HG02798 (cell line): ENCODE data around the gene LRSAM1.
"Not testable (repeated sequence)": the region's sequence is repeated elsewhere in the genome, so short reads cannot be mapped to it uniquely, and the experiment has no call there.

Experiments used
- ATAC-seq: cut with Tn5 transposase; IDR thresholded peaks from one replicate; pipeline ENCODE4 v1.9.1; 2021; ENCODE audit warnings: mild to moderate bottlenecking; ENCODE audit not compliant: unreplicated experiment, poor library complexity

The LRSAM1 gene

DNA sequence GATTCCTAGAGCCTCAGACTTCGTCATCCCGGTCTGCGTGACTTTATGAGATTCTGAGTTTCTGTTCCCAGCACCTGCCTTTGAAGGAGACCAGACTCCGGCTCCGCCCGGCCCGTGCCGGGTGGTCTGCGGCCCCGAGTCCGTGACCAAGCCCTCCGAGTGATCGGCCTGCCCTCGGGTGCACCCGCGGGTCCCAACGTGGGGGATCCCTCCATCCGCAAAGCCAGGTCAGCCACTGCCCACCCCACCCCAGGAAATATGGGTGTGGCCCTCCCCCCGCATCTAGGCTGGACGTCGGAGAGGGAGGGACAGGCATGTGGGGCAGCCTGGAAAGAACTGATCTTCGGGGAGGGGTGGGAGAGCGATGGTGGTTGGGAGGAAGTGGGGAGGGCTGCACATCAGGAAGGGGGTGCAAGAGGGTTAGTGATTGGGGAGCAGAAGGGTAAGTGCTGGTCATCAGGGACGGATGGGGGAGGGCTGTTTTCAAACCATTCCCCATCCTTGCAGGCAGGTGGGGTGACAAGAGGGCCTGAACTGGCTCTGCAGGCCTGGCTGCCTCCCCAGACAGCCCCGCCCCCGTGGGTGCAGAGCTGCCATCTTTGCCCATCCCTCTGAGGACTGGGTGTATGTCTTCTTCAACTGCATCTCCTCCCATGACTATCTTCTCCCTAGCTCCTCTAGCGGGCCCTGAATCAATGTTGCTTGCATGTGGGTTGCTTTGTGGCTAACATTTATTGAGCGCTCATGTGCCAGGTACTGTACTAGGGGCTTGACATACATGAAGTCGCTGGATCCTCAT is 747 bp downstream of the LRSAM1 start:
- peak; percentile 2 for ATAC-seq

DNA sequence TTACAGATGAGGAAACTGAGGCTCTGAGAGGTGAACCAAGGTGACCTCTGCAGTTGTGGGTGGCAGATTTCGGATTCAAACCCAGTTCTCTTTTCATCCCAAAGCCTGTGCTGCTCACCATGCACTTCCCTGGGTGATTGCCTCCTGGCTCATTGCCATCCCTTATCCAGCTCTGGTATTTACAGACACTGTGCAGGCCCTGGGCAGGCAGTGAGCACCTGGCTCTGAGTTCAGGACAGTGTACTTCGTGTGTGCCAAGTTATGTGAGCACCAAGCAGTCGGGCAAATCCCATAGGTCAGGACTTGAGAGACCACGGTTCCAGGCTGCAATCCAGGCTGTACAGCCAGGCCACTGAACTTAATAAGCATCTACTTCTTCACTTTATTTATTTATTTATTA is 1.4 kb downstream of the LRSAM1 start:
- no peak for ATAC-seq

DNA sequence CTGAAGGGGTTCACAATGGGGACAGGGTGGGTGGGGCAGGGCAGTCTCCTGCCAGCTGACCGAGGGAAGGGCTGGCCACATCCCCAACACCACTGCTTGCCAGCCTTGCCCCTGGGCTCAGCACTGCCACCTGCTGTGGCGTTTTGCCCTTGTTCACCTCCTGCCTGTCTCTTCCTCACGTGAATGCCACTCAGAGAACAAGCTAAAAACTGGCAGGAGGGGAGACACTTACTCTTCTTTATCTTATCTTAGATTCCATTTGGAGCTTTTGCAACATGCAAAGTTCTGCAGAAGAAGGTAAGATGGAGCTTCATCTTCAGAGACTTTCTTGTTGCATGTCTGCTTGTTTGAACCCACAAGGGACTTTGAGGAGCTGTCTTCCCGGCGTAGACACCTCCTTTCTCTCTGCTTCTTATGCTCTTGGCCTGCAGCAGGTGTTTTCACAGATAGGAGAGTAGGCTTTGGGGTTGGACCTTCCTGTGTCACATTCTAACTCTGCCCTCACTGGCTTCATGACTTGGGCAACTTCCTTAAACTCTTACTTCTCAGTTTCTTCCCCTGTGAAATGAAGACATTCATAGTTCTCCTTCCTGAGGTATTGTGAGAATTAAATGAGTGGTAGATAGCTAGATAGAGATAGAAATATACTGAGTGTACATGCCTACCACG is 4.1 kb downstream of the LRSAM1 start:
- no peak for ATAC-seq

DNA sequence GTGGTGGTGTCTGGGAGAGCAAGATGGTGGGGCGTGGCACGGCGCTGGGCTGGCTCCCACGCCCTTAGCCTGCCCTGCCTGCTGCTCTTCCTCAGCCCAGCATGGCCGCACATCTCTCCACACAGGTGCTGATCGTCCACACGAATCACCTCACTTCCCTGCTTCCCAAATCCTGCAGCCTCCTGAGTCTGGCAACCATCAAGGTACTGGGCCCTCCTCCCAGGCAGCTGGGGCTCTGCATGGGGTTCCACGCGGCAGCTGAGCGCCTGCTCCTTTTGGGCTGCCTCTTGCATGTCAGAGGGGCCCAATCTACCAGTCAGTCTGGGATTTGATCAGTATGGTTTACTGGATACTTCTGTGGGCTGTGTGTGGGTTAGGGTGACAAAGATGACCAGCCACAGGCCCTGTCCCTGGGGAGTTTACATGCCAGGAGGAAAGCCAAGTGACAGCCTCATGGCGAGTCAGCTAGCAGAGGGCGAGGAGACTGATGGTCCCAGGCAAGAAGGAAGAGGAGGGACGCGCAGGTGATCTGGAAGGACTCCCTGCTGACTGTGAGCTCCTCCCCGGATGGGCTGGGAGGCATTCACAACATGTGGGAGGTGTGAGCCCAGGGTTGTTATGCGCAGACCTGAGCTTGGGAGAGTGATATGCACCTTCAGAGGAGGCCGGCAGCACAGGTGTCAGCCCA is 6.0 kb downstream of the LRSAM1 start:
- ATAC-seq = no peak

DNA sequence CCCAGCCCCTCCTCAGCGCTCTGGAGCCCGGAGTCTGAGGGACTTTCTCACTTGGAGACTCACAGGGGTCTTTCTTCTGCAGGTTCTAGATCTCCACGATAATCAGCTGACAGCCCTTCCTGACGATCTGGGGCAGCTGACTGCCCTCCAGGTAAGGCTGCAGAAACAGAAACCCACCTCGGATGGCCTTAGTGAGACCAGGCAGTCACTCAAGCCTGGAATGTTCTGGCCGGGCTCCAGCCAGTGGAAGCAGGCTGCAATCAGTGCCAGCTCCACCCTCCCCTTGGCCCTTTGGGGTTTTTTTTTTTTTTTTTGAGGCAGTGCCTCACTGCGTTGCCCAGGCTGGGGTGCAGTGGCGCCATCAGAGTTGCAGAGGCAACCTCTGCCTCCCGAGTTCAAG is 7.6 kb downstream of the LRSAM1 start:
- no peak for ATAC-seq

DNA sequence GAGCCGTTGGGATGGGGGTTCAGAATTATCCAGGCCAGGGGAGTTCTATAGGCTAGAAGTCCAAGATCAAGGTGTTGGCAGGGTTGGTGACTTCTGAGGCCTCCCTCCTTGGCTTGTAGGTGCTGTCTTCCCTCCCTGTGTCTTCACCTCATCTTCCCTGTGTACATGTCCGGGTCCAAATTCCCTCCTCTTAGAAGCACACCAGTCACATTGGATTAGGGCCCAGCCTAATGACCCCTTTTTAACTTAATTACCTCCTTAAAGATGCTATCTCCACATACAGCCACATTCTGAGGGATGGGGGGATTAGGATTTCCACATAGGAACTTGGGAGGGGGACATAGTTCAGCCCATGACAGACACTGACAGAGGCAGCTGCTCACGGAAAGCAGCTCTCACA is 12.1 kb downstream of the LRSAM1 start:
- ATAC-seq = no peak

DNA sequence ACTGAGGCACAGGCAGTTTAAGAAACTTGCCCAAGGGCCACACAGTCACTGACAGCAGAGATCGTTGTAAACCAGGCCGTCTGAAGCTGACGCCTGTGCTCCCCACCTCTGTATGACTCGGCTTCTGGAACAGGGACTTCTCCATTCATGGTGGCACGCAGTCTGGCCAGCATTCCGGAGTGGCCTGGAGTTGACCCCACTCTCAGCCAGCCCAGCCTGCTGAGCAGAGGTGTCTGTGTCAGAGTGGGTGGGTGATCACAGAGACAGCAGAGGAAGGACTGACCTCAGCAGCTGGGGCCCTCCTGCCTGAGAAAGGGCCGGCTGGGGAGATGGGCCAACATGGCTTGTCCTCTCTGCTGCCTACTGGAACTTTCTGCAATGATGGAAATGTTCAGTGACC is 12.6 kb downstream of the LRSAM1 start:
- no peak for ATAC-seq

DNA sequence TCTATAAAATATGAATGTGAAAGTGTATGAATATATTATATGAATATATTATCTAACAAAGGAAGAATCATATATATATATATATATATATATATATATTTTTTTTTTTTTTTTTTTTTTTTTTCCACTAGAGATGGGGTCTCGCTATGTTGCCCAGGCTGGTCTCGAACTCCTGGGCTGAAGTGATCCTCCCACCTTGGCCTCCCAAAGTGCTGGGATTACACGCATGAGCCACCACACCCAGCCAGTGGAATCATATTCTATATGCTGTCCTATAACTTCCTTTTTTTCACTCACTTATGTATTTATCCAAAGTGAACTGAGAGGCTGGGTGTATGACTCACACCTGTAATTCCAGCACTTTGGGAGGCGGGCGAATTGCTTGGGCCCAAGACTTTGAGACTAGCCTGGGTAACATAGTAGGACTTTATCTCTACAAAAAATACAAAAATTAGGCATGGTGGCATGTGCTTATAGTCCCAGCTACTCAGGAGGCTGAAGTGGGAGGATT is 15.2 kb downstream of the LRSAM1 start:
- not testable (repeated sequence) for ATAC-seq

DNA sequence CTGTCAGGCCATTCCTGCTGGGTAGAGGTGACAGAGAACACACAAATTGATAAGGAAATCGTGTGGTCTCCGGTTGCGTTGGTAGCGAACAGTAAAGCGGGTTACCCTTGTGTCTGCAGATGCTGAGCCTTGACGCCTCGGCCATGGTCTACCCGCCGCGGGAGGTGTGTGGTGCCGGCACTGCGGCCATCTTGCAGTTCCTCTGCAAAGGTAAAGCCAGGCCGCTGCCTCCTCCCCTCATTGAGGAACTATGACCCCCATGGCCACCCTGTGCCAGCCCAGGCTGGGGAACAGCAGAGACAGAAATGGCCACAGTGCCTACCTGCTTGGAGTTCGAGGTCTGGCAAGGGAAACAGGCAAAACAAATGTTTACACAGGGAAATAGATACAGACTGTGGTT is 16.3 kb downstream of the LRSAM1 start:
- ATAC-seq = no peak

DNA sequence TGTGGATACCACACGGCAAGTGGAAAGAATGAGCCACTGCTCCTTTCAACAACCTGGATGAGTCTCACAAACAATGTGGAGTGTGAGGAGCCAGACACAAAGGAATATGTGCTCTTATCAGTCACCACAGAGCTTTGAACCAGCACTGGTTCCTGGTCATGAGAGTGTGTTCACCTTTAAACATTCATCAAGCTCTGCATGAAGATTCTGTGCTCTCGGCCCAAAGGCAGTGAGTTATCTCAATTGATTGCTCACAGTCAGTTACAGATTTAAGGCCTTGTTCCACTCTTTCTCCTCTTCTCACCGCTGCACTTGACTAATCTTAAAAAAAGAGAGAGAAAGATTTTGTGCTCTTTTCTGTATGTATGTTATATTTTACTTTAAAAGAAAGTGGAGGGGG is 19.4 kb downstream of the LRSAM1 start:
- ATAC-seq = no peak

DNA sequence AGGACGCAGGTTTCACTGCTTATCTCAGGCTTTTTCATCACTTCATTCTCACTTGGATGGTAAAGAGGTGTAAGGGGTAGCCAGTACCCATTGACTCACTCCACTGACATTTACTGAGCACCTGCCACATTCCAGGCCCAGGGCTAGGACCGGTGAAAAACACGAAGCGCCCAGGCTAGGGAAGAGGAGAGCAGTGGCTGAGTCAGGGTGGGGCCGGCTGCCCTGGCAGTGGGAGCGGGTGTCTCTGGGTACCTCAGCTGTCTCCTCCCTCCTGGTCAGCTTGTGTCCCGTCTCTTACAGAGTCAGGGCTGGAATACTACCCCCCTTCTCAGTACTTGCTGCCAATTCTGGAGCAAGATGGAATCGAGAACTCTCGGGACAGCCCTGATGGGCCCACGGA is 22.2 kb downstream of the LRSAM1 start:
- ATAC-seq = no peak

DNA sequence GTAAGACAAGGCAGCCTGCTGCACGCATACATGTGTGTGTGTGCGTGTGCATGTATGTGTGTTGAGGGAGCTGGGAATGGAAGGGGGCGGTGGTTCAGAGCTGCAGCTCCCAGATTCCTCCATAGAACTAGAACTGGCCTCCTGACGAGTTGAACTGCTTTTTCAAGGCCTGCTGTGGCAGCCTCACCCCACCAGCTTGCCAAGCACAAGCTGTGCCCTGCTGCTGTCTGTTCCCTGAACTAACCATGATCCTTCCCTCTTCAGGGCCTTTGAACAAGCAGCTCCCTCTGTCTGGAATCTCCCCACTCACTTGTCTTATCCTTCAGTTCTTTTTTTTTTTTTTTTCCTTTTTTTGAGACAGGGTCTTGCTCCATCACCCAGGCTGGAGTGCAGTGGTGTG is 22.6 kb downstream of the LRSAM1 start:
- no peak for ATAC-seq

DNA sequence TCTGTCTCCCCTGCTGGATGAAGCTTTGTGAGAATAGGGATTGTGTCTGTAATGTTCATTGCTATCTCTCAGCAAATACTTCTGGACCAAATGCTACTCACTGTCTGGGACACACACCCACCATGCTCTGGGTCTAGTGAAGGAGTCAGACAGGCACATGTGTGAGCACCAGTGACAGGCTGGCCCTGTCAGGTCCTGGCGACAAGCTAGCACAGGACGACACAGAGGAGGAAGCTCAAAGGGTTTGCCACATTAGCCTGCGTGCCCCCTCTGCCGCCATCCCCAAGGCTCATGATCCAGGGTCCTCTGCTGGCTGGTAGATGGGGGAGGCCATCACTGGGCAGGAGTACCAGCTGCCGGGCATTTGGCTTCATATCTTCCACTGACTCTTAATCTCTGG is 23.3 kb downstream of the LRSAM1 start:
- no peak for ATAC-seq

DNA sequence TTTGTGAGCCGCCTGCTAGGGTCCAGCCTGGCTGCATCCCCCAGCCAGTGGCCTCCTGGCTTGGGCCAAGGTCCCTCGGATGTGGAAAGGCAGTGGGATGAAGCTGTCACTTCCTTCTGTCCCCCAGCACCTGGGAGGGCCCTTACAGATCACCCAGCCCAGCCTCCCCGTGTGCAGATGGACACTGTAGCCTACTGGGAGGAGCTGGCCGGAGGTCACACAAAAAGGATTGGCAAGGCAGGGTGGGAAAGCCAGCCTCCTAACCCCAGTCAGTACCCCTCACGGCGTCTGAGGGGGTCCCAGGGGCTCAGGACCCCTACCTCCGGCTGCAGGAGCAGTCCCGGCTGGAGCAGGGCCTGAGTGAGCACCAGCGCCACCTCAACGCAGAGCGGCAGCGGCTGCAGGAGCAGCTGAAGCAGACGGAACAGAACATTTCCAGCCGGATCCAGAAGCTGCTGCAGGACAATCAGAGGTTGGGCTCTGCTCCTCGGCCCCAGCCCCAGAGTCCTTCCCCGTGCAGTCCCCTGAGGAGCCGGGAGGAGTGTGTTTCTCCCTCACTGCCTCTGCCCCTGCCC is 28.3 kb downstream of the LRSAM1 start:
- ATAC-seq = no peak

DNA sequence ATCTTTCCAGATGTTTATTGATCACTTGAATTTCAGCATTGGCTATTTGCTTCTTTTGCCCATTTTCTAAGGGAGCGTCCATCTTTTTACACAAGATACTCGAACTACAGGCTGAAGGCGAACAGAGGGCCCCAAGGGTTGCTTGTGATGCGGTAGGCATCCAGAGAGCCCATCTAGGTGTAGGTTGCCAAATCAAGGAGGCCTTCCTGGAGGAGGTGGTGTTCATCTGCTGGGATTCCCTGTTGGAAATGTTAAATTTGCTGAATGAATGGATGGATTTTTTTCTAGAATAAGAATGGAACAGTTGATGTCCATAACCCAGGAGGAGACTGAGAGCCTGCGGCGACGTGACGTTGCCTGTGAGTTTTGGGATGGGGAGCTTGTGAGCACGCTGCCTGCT is 31.4 kb downstream of the LRSAM1 start:
- no peak for ATAC-seq

DNA sequence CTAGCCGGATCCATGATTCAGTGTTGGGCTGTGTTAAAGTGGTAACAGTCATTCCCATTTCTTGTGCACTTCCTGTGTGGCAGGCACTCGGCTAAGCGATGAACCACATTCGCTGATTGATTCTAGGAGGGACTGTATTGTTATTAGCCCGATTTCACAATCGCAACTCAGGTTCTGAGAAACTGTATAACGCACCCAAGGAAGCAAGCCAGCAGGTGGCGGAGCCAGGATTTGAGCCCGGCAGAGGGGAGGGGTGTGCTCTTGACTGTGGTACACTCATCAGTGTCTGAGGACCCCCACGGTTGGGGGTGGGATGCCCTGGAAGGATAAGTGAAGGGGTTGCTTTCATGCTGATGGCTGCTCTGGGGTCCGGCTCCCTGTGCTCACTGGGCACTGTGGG is 34.7 kb downstream of the LRSAM1 start:
- no peak for ATAC-seq

DNA sequence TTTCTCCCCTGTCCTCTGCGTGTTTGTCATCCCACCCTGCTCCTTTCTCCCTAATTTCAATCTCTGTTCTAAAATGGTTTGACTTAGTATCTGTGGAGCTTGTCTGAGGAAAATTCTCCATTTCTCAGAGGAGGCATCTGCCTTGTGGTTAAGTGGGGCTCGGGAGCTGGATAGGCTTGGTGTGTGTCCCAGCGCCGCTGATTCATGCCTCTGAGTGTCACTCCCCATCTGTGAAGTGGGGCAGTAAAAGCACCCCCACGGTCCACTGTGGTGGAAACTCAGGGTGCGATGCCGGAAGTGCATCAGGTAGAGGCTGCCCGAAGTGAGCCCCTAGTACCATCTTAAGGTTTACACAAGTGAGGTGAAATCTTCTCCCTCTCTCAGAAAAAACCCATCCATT is 37.6 kb downstream of the LRSAM1 start:
- ATAC-seq = no peak

DNA sequence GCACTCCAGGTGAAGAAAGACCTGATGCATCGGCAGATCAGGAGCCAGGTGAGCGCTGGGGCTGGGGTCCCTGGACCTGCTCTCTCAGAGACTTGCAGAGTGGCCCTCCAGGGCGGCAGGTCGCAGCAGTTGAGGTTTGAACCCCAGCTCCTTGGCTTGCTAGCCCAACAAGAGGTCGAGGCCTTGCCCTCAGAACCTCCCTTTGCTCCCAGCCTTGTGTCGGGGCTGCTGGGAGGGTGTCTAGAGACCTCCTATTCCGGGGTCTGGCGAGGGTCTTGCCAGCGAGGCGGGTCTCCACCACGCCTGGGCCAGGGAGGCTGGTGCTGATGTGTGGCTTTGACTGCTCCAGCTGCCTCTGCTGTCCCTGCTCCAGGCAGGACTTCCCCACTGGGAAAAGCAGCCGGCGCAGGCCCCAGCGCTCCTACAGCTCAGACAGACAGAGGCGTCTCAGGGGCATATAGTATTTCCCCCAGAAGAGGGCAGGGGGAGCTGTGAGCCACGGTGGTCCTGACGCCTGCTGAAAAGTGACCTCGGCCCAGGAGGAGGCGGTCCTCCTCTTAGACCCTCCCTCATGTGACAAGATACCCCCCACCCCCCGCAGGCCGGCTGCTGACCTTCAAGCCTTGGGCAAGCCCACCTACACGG is 38.3 kb downstream of the LRSAM1 start:
- no peak for ATAC-seq

DNA sequence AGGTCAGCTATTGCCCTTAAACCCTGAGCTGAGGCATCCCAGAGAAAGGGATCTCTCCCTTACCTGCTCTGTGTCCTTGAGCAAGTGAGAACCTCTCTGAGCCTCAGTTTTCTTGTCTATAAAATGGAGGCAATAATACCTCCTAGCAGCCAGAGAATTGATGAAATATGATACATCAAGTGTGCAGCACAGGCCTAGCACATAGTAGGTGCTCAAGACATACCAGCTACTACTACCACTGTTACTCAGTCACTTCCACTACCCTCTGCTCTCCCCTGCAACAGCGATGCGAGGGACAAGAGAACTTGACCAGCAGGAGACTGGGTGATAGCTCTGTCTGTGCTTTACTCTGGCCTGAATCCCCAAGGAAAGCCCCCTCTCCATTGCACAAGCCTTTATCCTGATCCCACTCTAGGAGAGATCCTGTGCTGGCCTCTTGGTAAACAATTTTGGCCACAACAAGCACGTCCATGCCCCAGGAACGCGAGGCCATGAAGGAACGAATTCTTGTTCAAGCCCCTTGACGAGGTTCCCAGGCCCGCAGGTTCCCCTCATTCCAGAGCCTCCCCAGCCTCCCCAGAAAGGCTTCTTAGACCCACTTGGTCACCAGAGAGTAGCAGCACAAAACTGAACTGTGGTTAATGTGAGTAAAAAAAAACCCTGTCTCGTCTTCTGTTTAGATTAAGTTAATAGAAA is 39.4 kb downstream of the LRSAM1 start:
- no peak for ATAC-seq

DNA sequence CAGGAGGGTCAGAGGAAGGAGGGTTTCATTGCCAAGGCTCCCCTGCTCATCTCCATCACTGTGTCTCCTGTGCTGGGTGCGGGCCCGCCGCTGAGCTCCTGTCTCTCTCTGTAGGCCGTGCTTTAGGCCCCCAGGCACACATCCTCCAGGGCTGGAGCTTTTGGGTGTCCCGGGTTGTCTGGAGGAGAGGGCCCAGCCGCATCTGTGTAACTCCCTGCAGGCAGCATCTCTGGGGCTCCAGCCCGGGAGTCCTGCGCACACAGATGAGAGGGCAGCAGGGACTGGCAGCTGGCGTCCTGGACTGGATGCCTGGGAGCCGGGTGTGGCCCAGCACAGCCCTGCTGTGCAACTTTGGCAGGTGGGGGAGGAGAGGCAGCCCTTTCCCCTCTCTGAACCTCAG is 40.2 kb downstream of the LRSAM1 start:
- no peak for ATAC-seq
